ENCODE results near the gene SLC35F3. TPM values are rescaled to one million over a fixed set of nuclear protein-coding genes. Genes with fewer than 3 reads are reported as not detected.

The SLC35F3 gene
- total RNA-seq, 4 donors from 2014 or later, result 0.36 to 1.4 (median 0.54) TPM

DNA sequence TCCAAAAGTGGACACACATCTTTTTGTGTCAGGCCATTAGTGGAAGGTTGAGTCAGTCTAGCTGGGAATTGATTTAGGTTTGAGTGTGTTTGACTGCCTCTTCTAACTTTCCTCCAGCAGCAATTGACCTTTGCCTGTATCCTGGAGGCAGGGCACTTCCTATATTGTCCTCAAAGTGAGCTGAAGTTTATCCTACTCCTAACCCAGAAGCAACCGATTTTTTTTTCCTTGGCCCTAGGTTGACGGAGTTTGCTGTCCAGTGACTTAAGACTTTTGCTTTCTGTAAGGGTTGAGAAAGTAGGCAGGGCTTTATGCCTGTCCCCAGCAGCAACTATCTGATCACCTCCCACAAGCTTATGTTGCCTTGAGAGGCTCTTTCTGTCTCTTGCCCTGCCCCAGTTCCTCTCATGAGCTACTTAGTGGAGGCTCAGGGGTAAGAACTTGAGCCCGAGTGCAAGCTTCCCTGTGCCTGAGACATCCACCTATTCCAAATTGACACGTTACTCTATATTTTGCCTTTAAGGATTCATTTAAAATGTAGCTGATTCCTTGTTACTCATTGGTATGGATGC is 30.9 kb downstream of the SLC35F3 start:
- Histone ChIP-seq H3K27me3 (peaks cover 4% of the 10 kb centered on the region), H3K4me1 (no peaks in the 10 kb centered on the region), H3K36me3 (no peaks in the 10 kb centered on the region), H3K4me3 (no peak overlapping the region), H3K9me3 (no peaks in the 10 kb centered on the region), H3K27ac (no peak overlapping the region)
- TF ChIP-seq, protein P1, sequence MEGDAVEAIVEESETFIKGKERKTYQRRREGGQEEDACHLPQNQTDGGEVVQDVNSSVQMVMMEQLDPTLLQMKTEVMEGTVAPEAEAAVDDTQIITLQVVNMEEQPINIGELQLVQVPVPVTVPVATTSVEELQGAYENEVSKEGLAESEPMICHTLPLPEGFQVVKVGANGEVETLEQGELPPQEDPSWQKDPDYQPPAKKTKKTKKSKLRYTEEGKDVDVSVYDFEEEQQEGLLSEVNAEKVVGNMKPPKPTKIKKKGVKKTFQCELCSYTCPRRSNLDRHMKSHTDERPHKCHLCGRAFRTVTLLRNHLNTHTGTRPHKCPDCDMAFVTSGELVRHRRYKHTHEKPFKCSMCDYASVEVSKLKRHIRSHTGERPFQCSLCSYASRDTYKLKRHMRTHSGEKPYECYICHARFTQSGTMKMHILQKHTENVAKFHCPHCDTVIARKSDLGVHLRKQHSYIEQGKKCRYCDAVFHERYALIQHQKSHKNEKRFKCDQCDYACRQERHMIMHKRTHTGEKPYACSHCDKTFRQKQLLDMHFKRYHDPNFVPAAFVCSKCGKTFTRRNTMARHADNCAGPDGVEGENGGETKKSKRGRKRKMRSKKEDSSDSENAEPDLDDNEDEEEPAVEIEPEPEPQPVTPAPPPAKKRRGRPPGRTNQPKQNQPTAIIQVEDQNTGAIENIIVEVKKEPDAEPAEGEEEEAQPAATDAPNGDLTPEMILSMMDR (IDR thresholded peaks at IDR 0.05), result no peak
- TF ChIP-seq EP300 (IDR thresholded peaks at IDR 0.05) (no peak), POLR2A (IDR thresholded peaks at IDR 0.05) (no peak), POLR2AphosphoS5 (IDR thresholded peaks at IDR 0.05) (no peak)
- DNase-seq (ENCODE audit: low spot score in 2 of 2), result no peak
- 80% methylated on average over 4 of the region's 4 CpGs for WGBS

DNA sequence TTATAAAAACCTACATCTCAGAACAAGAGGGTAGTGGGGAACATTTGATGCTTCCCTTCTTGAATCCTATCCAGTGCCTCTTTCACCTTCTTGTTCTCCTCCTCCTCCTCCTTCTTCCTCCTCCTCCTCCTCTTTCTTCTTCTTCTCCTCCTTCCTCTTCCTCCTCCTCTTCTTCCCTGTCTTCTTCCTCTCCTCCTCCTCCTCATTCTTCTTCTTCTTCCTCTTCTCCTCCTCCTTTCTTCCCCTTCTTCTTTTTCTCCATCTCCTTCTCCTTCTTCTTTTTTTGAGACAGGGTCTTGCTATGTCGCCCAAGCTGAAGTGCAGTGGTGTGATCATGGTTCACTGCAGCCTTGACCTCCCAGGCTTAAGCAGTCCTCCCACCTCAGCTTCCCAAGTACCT is 31.9 kb downstream of the SLC35F3 start:
- WGBS, result 92% methylated on average over 1 of the region's 1 CpG
- TF ChIP-seq EP300 (IDR thresholded peaks at IDR 0.05) (no peak), POLR2AphosphoS5 (IDR thresholded peaks at IDR 0.05) (no peak)
- no peak overlapping the region for H3K4me3 ChIP-seq
- H3K4me1 ChIP-seq, result no peaks in the 10 kb centered on the region
- peaks cover 4% of the 10 kb centered on the region for H3K27me3 ChIP-seq
- H3K36me3 ChIP-seq, result no peaks in the 10 kb centered on the region
- no peak overlapping the region for H3K27ac ChIP-seq
- DNase-seq (ENCODE audit: low spot score in 2 of 2), result no peak
- no peaks in the 10 kb centered on the region for H3K9me3 ChIP-seq

DNA sequence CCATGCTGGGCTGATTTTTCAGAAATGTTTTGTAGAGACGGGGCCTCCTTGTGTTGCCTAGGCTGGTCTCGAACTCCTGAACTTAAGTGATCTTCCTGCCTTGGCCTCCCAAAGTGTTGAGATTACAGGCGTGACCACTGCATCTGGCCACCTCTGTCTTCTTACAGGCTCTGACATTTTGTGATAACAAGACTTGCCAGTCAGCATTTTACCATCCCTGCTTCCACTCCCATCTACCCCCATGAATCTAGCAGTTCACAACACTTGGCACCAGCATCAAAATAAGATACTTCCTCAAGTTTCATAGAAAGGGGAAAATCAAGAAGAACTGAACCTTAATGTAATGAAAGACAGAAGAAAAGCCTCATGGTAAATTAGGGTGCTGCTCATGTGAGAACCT is 32.4 kb downstream of the SLC35F3 start:
- no peak for DNase-seq (ENCODE audit: low spot score in 2 of 2)
- TF ChIP-seq EP300 (IDR thresholded peaks at IDR 0.05) (no peak), POLR2A (IDR thresholded peaks at IDR 0.05) (no peak), POLR2AphosphoS5 (IDR thresholded peaks at IDR 0.05) (no peak)
- TF ChIP-seq, protein P1 (IDR thresholded peaks at IDR 0.05), result no peak
- Histone ChIP-seq H3K36me3 (no peaks in the 10 kb centered on the region), H3K27me3 (peaks cover 4% of the 10 kb centered on the region), H3K27ac (no peak overlapping the region), H3K4me1 (no peaks in the 10 kb centered on the region), H3K9me3 (no peaks in the 10 kb centered on the region), H3K4me3 (no peak overlapping the region)
- WGBS, result 96% methylated on average over 3 of the region's 3 CpGs

DNA sequence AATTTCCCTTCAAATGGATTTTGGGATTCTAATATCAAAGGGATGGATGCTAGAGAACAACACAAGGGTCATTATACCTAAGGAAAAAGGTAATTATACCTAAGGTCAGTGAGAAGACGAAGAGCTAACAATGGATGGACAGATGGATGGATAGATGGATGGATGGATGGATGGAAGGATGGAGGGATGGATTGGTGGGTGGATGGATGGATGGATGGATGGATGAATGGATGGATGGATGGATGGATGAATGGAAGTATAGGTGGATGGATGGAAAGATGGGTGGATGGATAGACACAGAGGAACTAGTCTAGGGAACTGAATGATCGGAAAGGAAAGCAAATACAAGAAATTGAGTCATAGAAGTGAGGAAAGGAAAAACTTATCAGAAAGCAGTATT is 34.0 kb downstream of the SLC35F3 start:
- WGBS, result 69% methylated on average over 2 of the region's 2 CpGs
- no peaks in the 10 kb centered on the region for H3K4me1 ChIP-seq
- H3K9me3 ChIP-seq, result no peaks in the 10 kb centered on the region
- H3K27me3 ChIP-seq, result peaks cover 4% of the 10 kb centered on the region
- no peak for DNase-seq (ENCODE audit: low spot score in 2 of 2)
- no peaks in the 10 kb centered on the region for H3K36me3 ChIP-seq
- TF ChIP-seq, protein P1 (IDR thresholded peaks at IDR 0.05), result no peak
- TF ChIP-seq POLR2AphosphoS5 (IDR thresholded peaks at IDR 0.05), result no peak
- TF ChIP-seq EP300 (IDR thresholded peaks at IDR 0.05), result no peak
- no peak for TF ChIP-seq POLR2A (IDR thresholded peaks at IDR 0.05)
- no peak overlapping the region for H3K4me3 ChIP-seq
- no peak overlapping the region for H3K27ac ChIP-seq

DNA sequence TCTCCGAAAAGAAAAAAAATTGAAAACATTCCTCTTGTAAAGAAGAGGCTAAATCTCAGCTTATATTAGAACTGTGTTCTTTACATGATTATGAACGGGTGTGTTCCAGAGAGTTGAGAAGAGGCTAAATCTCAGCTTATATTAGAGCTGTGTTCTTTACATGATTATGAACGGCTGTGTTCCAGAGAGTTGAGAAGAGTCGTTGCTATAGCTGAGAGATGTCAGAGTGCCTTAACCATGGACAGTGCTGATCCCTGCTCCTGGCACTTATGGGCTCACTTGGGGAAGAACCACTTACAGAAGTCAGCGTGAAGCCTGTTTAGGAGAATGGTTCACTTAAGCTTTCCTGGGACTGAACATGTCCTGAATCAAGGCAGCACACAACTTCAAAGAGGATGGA is 35.0 kb downstream of the SLC35F3 start:
- no peaks in the 10 kb centered on the region for H3K4me1 ChIP-seq
- H3K36me3 ChIP-seq, result no peaks in the 10 kb centered on the region
- WGBS, result 76% methylated on average over 5 of the region's 5 CpGs
- TF ChIP-seq POLR2A (IDR thresholded peaks at IDR 0.05) (no peak), EP300 (IDR thresholded peaks at IDR 0.05) (no peak)
- TF ChIP-seq, protein P1 (IDR thresholded peaks at IDR 0.05), result no peak
- no peaks in the 10 kb centered on the region for H3K9me3 ChIP-seq
- peaks cover 4% of the 10 kb centered on the region for H3K27me3 ChIP-seq
- H3K4me3 ChIP-seq, result no peak overlapping the region
- no peak overlapping the region for H3K27ac ChIP-seq
- DNase-seq (ENCODE audit: low spot score in 2 of 2), result no peak

DNA sequence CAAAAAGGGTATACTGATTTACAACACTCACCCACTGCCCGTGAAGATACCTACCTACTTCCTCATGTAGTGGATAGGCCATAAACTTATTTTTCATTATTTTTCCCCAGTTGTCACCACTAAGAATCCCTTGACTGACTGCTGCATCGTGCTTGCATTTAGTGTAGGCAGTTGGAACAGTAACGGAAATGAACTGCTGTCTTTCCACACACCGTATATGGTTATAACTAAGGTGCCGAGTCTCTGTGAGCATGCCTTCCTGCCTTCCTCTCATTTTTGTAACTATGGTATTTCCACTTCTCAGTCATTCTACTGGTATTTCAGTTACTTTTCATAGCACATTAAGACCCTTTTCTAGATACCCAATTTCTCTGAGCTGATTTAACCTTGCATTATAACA is 36.4 kb downstream of the SLC35F3 start:
- Histone ChIP-seq H3K4me3 (no peak overlapping the region), H3K9me3 (no peaks in the 10 kb centered on the region), H3K4me1 (no peaks in the 10 kb centered on the region), H3K27ac (no peak overlapping the region), H3K36me3 (no peaks in the 10 kb centered on the region), H3K27me3 (peaks cover under 1% of the 10 kb centered on the region)
- no peak for DNase-seq (ENCODE audit: low spot score in 2 of 2)
- TF ChIP-seq POLR2AphosphoS5 (IDR thresholded peaks at IDR 0.05), result no peak
- whole genome bisulfite sequencing, result 76% methylated on average over 5 of the region's 5 CpGs

Measured in suprapubic skin (tissue), 4 donors.